Activated T-cell treated with anti-CD3 and anti-CD28 coated beads for 1 hour (primary cell): ENCODE data around the gene CACNG8.
A peak's percentile ranks its signal among the peaks of the same experiment; 100 is the strongest.
"Not testable (repeated sequence)": the region's sequence is repeated elsewhere in the genome, so short reads cannot be mapped to it uniquely, and the experiment has no call there.

Experiments used
- DNase-seq: peaks from one replicate; pipeline ENCODE4 v3.0.0-alpha.2; 2020; ENCODE audit warnings: low read depth

Gene CACNG8

DNA sequence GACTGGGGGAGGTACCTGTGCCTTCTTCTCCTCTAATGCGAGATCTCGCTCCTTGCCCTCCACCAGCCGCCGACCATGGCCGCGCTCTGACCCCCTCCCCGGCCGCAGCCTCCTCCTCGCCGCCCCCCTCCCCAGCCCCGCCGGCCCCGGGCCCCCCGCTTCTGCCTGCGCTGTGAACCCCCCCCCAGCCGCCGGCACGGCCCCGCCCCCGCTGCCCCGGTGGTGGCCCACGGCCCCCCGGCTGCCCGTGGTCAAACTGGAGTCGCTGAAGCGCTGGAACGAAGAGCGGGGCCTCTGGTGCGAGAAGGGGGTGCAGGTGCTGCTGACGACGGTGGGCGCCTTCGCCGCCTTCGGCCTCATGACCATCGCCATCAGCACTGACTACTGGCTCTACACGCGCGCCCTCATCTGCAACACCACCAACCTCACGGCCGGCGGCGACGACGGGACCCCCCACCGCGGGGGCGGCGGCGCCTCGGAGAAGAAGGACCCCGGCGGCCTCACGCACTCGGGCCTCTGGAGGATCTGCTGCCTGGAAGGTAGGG is at the start of gene CACNG8:
CACNG8 (plus strand) TSS at position 51 of the 545 bp plus-strand sequence.
- DNase-seq, result no peak

DNA sequence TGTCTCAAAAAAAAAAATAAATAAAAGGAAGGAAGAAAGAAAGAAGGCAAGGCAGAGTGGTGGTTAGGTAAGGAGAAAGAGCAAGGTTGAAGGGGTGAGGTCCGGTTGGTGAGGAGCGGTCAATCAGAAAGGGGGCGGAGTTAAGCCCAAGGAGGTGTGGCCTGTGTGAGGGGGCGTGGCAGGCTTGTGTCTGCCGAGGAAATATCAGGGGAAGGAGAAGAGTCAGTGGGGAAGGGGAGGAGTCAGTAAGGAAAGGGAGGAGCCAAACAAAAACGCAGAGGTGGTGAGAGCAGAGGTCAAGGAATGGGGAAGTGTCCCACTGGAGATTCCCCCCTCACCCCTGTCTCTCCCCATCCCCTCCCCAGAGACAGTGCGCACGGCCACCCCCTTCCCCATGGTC is 47.7 kb upstream of the CACNG8 start:
- no peak for DNase-seq

DNA sequence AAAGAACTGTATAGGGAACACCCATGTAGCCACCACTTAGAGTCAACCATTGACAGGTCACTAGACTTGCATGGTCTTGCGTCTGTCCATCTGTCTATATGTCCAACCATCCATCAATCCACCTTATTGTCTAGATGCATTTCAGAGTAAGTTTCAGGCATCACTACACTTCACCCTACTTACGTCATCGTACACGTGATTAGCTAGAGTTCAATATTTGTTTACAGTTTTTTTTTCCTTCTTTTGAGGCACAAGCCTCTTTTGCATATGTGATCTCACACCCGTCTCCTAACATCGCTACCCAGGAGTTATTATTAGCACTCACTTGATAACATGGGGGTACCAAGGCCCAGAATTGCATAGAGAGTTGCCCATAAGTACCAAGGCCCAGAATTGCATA is 46.7 kb upstream of the CACNG8 start:
- DNase-seq, result no peak

DNA sequence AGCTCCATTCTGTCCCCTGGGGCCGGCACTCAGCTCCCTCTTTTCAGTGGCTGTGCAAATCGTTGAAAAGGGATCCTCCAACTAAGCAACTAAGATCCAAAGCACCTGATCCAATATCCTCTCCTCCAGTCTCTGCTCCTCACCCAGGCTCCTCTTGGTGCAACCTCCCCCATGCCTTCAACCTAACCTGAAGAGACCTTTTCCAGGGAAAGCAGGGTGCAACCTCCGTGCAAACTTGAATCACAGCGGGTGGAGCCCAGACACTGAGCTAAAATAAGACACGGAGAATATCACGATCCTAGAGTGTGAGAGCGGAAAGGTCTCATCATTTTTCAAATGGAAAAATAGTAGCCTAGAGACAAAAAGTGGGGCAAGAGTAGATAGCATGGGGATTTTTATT is 45.4 kb upstream of the CACNG8 start:
- DNase-seq, result no peak

DNA sequence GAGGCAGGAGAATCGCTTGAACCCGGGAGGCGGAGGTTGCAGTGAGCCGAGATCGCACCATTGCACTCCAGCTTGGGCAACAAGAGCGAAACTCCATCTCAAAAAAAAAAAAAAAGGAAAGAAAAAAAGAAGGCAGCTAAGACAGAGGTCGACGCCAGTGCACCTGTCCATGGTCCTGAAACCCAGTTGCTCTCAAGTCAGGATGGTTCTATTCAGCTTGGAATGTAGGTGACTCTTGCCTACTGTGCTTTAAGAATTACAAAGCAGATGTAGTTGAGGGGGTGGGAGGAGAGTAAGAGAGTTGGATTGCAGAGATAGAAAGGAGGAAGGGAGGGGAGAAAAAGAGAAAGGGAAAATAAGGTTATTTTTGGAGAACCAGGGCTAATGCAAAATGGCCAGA is 35.0 kb upstream of the CACNG8 start:
- DNase-seq, result peak; percentile 19

DNA sequence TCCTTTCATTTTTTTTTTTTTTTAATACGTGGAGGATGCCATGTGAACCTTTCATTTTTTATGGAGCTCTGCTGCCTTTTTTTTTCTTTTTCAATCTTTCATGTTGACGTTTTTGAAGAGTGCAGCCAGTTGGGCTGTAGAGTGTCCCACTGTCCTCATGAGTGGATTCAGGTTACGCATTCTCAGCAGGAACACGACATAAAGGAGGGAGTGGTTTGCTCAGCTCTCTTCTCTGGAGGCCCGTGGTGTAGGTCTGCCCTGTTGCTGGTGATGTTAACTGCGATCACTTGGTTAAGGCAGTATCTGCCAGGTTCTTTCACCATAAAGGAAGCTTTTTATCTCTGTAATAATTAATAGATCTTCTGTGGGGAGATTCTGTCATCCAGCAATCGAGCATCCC is 26.7 kb upstream of the CACNG8 start:
- DNase-seq, result no peak

DNA sequence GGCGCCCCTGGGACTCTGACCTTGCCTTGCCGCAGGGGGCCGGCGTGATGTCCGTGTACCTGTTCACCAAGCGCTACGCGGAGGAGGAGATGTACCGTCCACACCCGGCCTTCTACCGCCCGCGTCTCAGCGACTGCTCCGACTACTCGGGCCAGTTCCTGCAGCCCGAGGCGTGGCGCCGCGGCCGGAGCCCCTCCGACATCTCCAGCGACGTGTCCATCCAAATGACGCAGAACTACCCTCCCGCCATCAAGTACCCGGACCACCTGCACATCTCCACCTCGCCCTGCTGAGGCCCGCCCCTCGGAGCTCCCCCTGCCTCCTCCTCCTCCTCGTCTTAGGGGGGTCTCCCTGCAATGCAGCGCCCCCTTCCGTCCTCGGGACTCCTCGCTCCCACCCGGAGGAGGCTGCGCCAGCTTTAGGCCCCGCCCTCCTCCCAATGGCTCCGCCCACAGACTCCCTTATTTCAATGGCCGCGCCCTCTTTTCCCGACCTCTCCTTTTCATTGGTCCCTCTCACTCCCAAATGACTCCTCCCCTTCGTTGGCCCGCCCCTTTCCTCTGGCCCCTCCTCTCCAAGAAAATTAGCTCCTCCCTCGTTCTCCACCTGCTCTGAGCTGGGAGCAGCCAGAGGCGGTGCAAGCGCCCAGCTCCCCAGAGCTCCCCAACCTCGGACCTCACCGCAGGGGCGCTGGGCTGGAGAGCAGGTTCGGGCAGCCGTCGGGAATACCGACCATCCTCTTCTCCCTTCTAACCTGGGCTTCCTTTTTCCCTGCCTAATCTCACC is 20.5 kb upstream of the CACNG8 start:
- DNase-seq, result no peak

DNA sequence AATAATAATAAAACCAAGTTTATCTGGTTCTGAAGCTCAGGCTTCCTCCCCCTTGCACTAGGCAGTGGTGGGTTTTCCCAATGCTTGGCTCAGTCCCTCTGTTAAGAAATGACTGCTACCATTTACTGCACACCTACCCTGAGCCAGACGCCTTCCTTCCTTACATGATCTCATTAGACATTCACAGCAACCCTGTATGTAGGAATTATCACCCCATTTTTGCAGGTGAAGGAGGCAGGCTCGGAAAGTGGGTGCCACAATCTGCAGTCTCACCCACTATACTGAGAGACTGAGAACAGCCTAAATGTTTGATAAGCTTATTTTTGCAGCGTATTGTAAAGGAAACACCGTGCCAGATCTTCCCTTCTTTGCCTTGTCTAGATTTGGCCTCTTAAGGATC is 18.3 kb upstream of the CACNG8 start:
- no peak for DNase-seq

DNA sequence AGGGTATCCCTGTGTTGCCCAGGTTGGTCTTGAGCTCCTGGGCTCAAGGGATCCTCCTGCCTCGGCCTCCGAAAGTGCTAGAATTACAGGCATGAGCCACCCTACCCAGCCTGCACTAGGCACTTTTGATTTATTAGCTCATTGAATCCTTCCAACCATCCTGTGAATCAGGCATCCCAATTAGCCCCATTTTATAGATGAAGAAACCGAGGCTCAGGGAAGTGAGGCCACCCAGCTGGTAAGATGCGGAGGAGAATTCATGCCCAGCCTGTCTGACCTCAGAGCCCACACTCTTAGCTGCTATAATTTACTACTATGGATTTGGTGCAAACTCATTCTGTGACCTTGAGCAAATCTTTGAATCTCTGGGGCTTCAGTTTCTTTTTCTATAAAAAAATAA is 17.8 kb upstream of the CACNG8 start:
- no peak for DNase-seq

DNA sequence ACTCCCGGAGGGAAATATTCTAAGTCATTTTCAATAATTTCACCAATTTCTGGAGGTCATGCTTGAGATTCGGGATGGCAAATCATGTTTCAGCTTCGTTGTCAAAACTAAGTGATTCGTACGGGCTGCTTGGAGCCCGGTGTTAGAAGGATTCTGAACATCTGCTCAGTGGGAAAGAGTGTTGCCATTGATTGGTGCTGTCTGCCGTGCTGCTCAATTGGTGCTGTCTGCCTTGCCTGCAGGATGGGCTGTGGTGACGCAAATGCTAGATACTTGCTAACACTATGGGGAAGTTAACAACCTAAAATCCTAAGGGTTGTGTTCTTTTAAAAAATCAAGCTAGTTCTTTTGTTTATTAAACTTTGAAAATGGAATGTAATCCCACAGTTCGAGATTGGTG is 17.3 kb upstream of the CACNG8 start:
- DNase-seq, result no peak

DNA sequence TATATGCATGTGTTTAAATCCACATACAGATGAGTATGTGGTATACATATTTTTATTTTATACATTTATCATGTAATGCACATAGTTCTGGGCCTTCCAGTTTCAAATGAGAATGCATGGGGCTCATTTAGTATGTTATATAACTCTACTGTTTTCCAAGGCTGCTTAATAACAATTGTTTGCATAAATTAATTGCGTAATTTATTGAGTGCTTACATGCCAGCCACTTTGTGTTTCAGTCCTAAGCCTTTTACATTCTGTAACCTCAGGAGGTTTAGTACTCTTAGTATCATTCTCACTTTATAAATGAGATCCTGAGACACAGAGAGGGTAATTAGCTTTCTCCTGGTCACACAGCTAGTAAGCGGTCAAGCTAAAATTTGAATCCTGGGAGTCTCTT is 16.7 kb upstream of the CACNG8 start:
- DNase-seq, result no peak

DNA sequence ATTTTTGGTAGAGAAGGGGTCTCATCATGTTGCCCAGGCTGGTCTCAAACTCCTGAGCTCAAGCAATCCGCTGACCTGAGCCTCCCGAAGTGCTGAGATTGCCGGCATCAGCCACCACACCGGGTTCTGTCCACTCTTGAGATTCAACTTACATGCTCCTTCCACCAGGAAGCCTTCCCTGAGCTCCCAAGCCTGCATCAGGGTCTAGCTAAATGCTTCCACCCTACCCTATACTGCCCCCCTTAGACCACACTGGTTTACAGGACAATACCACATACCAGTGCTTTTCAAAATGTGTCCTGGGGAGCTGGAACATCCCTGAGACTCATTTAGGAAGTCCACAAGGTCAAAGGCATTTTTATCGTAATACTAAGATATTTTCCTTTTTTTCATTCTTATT is 15.1 kb upstream of the CACNG8 start:
- no peak for DNase-seq

DNA sequence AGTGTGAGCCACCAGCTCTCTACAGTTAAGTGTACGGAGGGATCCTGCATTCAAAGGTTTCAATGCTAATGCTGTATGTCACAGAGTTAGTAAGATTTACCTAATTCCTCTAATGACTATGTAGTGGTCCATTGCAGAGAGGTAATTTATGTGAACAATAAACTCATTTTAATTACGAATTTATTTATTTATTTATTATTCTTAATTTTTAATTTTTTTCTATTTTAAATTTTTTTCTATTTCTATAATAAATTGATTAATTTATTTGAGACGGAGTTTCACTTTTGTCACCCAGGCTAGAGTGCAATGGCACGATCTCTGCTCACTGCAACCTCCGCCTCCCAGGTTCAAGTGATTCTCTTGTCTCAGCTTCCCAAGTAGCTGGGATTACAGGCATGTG is 14.1 kb upstream of the CACNG8 start:
- DNase-seq, result not testable (repeated sequence)

DNA sequence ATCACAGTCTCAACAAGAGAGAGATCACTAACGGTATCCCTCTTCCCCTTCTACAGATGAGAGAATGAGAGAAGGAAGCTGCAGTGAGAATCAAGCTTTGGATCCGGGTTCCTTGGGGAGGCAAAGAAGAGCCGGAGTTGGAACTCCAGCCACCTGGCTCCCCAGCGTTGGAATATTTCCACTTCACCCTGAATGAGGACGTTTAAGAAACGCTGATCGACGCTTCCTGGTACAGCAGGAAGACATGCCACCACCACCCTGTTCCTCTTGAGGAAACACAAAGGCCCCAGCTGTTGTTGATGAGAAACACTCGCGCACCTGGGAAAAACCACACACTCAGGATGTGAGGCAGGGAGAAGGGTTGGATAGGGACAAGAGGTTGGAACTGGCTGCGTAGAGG is 11.3 kb upstream of the CACNG8 start:
- no peak for DNase-seq

DNA sequence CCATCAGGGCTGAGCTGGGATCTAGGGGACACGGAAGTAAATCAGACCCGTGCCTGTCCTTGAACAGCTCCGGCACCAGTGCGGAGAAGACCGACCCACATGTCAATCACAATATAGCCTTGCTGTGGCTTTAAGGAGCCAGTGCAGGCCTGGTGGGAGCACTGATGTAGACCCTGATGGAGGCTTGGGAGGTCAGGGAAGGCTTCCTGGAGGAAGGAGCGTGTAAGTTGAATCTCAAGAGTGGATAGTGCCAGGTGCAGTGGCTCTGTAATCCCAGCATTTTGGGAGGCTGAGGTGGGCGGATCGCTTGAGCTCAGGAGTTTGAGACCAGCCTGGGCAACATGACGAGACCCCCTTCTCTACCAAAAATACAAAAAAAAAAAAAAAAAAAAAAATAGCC is 10.8 kb upstream of the CACNG8 start:
- no peak for DNase-seq

DNA sequence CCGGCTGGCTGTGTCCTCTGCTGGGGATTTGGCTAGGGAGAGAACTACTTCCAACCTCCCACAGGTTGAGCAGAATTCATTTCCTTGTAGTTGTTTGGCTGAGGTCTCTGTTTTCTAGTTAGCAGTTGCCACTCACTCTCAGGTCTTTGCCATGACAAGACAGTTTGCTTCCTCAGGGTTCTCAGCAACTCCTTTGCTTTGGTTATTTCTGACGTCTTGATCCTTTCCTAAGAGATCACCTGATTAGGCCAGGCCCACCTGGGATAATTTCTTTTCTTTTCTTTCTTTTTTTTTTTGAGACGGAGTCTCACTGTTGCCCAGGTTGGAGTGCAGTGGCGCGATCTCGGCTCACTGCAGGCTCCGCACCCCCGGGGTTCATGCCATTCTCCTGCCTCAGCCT is 9.4 kb upstream of the CACNG8 start:
- DNase-seq, result no peak

DNA sequence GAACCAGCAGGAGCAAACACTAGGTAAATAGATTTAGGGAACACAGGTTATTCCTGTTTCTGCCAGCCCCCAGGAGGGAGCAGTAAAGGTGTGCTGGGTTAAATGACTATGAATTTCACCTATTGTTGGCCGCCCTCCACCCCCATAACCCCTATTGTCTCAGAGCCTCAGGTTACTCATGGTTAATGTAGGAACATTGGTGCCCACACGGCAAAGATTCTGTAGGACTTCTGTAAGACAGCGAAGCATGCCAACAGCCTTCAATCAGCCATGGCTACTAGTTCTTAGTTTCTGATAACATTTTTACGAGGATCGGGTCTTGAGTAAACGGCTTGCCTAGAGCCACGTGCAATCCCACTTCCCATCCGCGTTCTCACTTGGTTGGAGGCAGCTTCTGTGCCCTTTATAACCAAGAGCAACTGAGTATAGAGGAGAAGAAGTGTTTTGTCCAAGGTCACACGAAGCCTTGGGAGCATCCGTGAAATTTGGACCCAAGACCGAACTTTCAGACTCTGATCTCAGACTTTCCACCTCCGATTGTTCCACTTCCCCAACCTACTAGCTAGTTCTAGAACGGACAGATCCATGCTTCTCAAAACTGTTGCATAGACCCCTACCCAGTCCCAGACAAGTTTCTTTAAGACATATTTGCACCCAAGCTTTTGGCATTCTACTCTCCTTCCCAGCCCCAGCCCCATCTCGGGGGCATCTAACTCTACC is 5.1 kb upstream of the CACNG8 start:
- no peak for DNase-seq

DNA sequence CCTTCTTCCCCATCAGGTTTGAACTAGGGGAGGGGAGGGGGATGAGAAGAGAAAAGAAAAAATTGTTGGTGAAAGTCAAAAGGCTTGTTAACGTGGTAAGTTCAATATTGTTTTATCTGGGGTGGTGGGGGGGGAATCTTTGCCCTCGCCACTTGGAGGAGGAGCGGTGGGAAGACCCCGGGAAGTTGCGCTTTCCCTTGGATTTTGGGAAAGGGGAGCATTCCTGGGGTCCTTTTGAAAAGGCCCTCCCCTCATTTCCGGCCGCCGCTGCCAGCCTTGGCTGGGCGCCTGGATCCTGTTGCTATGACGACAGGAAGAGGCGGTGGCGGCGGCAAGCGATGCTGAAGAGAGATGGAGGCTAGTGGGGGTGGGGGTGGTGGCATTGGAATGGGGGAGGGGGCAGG is 4.6 kb upstream of the CACNG8 start:
- no peak for DNase-seq

DNA sequence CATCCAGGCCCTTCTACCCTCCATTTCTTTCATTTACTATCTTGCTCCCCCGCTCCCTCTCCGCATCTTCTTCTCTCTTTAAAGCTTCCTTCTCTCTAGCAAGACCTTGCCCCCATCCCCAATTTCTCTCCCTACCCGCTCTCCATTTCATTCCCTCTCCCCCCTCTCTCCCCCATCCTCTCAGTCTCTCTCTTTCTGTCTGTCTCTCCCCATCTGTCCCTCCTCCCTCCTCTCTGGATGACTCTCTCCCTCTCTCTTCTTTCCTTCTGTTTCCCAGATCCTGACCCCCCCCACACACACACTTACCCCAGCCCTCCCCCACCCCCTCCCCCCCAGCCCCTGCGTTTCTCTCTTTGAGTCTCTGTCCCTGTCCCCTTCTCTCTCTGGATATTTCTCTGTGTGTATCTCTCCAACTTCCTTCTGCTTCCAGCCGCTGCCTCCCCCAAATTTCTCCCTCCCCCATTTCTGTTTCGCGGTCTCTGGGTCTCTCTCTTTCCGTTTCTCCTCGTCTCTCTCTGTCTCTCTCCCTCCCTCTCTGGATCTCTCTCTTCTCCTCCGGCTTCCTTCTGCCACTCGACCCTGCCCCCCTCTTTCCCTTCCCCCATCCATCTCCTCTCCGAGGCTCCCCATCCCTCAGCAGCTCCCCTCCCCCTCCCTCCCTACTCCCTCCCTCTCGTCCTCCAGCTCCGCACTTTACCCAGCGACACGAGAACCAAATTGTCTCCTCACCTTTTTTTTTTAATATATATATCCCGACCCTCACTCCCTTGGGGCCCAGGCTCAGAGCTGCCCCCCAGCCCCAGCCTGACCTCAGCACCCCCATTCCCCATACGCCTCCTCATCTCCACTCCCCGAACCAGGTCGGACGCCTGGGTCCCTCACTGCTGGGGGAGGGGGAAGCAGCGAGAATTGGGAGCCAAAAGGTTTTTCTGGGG is 3.6 kb upstream of the CACNG8 start:
- no peak for DNase-seq

DNA sequence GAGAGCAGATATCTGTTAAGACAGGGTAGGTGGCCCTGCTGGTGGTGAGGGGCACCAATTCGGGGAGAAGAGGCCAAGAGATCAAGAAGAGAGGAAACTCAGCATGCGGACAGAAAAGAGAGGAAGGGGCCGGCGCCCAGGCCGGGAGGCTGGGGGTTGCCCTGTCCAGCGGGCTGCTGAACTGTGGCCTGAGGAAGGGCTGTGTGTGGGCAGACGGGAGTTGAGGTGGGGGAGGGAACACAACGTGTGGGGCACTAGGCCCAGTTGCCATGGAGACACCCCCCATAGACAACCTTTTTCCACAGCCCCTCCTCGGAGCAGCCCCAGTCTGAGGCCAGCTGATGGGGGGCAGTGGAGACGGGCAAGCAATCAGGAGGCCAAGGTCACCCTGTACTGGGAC is 2.5 kb upstream of the CACNG8 start:
- no peak for DNase-seq

DNA sequence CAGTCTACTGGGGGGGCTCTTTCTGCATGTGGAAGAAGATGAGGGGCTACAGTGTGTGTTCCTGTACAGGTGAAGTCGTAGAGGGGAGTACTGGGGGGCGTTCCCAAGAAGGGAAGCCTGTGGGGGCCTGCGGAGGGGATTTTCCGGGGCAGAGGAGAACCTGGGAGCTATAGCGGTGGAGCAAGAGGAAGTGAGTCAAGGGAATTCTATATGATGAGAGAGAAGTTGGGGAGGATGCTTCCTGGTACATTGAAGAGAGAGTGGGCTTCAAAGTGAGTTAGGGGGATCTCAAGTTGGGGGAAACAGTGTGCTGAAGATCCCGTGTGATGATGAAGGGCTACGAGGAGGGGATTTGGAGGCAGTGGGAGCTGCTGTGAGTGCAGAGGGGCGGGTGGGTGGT is 1.9 kb upstream of the CACNG8 start:
- no peak for DNase-seq
